ENCODE data around the gene LINGO4. TPM values are rescaled to one million over a fixed set of nuclear protein-coding genes. Genes with fewer than 3 reads are reported as not detected.

Gene LINGO4
- total RNA-seq, 2 donors from 2014 or later = 0.59 to 2.3 TPM

DNA sequence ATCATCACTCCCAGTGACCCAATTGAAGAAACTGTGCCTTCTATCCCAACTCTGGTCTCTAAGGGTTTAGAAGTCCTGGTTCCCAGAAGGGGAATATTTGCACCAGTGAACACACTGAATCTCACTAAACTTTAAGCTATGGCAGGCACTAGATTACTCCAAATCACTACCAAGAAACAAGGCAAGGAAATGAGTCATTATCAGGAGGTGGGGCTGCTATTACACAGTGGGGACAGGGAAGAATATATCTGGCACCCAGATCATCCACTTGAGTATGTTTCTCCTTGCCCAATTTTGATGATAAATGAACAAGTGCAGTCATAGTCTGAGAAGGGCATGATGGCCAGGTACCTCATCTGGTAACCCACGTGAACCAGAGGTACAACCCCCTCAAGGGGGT is 48.9 kb downstream of the LINGO4 start:
- intact Hi-C loops (cut with DNase I) = no loop called here
- no peaks in the 10 kb centered on the region for H3K36me3 ChIP-seq
- TF ChIP-seq POLR2A (IDR thresholded peaks at IDR 0.05) (no peak), POLR2AphosphoS5 (IDR thresholded peaks at IDR 0.05) (no peak)
- TF ChIP-seq, protein P1, sequence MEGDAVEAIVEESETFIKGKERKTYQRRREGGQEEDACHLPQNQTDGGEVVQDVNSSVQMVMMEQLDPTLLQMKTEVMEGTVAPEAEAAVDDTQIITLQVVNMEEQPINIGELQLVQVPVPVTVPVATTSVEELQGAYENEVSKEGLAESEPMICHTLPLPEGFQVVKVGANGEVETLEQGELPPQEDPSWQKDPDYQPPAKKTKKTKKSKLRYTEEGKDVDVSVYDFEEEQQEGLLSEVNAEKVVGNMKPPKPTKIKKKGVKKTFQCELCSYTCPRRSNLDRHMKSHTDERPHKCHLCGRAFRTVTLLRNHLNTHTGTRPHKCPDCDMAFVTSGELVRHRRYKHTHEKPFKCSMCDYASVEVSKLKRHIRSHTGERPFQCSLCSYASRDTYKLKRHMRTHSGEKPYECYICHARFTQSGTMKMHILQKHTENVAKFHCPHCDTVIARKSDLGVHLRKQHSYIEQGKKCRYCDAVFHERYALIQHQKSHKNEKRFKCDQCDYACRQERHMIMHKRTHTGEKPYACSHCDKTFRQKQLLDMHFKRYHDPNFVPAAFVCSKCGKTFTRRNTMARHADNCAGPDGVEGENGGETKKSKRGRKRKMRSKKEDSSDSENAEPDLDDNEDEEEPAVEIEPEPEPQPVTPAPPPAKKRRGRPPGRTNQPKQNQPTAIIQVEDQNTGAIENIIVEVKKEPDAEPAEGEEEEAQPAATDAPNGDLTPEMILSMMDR (IDR thresholded peaks at IDR 0.05) = no peak
- H3K9me3 ChIP-seq = no peaks in the 10 kb centered on the region
- DNase-seq (ENCODE audit: low spot score) = no peak
- 65% methylated on average over 1 of the region's 1 CpG for WGBS
- H3K27me3 ChIP-seq (replicated peaks; ENCODE audit: insufficient read depth) = no peaks in the 10 kb centered on the region
- H3K27ac ChIP-seq = no peak overlapping the region
- H3K4me3 ChIP-seq = no peak overlapping the region
- no peaks in the 10 kb centered on the region for H3K4me1 ChIP-seq (replicated peaks)

Small RNAs within 50 kb of the gene (small RNA-seq; reads per million reads assigned to genes)
- gene RF00019 = 0 reads per million in 2 donors

Other genes with a start within 250 kb of the LINGO4 start
- 10 to 100 TPM; 24.1 to 38.4 TPM for gene SNX27, start 193.4 kb downstream of the LINGO4 start, total RNA-seq
- under 1 TPM in 1 of 2 donors, not detected in 1; 0.34 TPM for gene CELF3, start 88.6 kb downstream of the LINGO4 start, total RNA-seq
- gene RIIAD1, start 83.9 kb downstream of the LINGO4 start, total RNA-seq = 1 to 10 TPM in 1 of 2 donors, not detected in 1; 7.8 TPM
- 10 to 100 TPM; 47.9 to 80.1 TPM for gene MRPL9, start 41.9 kb downstream of the LINGO4 start, total RNA-seq
- 10 to 100 TPM; 21.1 to 25.0 TPM for gene TDRKH, start 14.9 kb downstream of the LINGO4 start, total RNA-seq
- gene RORC, start 26.4 kb upstream of the LINGO4 start, total RNA-seq = 10 to 100 TPM; 51.8 to 73.2 TPM
- 1 to 10 TPM; 2.0 to 2.8 TPM for gene C2CD4D, start 34.4 kb upstream of the LINGO4 start, total RNA-seq
- not detected for gene THEM5, start 48.3 kb upstream of the LINGO4 start, total RNA-seq
- 10 to 100 TPM; 21.2 to 30.3 TPM for gene THEM4, start 104.1 kb upstream of the LINGO4 start, total RNA-seq
- 10 to 100 TPM; 61.7 to 72.1 TPM for gene S100A10, start 188.4 kb upstream of the LINGO4 start, total RNA-seq
- gene S100A11, start 231.6 kb upstream of the LINGO4 start, total RNA-seq = 100 to 1,000 TPM; 253 to 351 TPM